AG04449 (cell line): ENCODE measurements around the gene ARF5.

Source experiments
- CTCF ChIA-PET: fragments of 350-600 bp; formaldehyde crosslinking; extraction: SDS; loops from one replicate; lab custom pipeline; 2021; ENCODE audit warnings: antibody characterized with exemption; lab: Yijun Ruan, JAX
- POLR2A ChIA-PET: fragments of 400-600, 350-600 bp; formaldehyde crosslinking; extraction: SDS; loops from one replicate; lab custom pipeline; 2020; ENCODE audit warnings: antibody characterized with exemption, inconsistent platforms; lab: Yijun Ruan, JAX
- DNase-seq: peaks from one replicate; pipeline ENCODE4 v3.0.0-alpha.2; 2010; ENCODE audit warnings: low read depth, low spot score
- H3K4me3 ChIP-seq: 2 replicates; pipeline ENCODE4 v1.5.1; 2011; ENCODE audit warnings: low read depth, mild to moderate bottlenecking, control low read depth, low read length
- TF ChIP-seq, protein P1 (sequence below): IDR thresholded peaks from one replicate; pipeline ENCODE4 v1.5.1; 2011; ENCODE audit warnings: mild to moderate bottlenecking, moderate library complexity, low read length, control low read depth, inconsistent platforms; ENCODE audit not compliant: insufficient read depth; ENCODE audit errors: missing control alignments

The ARF5 gene

DNA sequence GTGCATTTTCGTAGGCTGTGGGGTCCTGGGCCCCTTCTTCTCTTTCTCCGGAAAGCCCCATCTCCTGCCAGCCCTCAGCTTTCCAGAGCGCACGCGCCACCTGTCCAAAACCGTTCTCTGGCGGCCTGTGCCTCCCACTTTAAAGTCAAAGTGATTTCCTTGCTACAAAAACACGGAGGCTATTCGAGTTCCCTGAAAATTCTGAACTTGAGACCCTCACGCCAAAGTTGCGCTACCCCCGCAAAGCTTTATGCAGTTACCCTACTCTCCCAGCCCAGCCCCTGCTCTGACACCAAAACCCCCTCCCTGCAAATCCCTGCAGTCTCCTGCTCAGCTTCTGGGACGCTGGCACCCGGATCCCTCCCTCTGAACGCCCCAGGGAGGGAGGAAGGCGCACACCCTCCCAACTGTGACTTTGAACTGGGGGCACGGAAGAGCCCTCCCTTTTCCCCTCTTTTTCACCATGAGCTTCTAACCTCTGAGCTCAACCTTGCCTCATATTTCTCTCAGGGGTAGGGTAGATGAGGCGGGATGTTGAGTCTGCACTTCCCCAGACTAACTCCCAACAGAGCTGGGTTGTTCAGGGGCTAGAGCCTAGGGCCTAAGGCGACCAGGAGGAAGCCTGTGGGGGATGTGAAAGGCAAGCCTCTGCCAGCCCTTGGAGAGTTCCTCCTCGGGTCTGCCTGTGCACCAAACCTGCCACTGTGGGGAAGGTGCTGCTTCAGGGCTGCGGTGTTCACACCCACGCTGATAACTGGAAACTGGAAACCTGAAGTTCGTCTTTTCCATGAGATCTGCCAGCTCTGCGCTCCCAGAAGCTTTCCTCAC, 32.4 kb downstream of the ARF5 start:
- ChIA-PET CTCF (interaction anchor here (1.1 kb wide), 1 partner anchor 12 kb away, joined by 3 read pairs; no protein-coding TSS in a partner anchor), POLR2A (no interaction called here)
- no peak for DNase-seq
- H3K4me3 ChIP-seq, result no peak overlapping the region
- TF ChIP-seq, protein P1, sequence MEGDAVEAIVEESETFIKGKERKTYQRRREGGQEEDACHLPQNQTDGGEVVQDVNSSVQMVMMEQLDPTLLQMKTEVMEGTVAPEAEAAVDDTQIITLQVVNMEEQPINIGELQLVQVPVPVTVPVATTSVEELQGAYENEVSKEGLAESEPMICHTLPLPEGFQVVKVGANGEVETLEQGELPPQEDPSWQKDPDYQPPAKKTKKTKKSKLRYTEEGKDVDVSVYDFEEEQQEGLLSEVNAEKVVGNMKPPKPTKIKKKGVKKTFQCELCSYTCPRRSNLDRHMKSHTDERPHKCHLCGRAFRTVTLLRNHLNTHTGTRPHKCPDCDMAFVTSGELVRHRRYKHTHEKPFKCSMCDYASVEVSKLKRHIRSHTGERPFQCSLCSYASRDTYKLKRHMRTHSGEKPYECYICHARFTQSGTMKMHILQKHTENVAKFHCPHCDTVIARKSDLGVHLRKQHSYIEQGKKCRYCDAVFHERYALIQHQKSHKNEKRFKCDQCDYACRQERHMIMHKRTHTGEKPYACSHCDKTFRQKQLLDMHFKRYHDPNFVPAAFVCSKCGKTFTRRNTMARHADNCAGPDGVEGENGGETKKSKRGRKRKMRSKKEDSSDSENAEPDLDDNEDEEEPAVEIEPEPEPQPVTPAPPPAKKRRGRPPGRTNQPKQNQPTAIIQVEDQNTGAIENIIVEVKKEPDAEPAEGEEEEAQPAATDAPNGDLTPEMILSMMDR, result no peak

DNA sequence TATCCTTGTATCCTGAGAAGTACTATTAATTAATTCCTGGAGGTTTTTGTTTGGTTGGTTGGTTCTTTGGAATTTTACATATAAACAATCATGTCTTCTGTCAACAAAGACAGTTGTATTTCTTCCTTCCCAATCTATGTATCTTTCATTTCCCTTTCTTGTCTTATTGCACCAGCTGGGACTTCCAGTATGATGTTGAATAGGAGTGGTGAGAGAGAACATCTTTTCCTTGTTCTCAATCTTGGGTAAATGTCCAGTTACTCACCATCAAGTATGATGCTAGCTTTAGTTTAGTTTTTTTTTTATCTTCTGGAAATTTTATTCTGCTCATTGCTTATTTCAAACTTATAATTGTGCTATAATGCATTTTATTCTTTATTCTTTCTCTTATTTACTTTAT, 37.1 kb downstream of the ARF5 start:
- TF ChIP-seq, protein P1, result no peak
- DNase-seq, result no peak
- H3K4me3 ChIP-seq, result no peak overlapping the region
- CTCF ChIA-PET, result no interaction called here
- POLR2A ChIA-PET, result no interaction called here

DNA sequence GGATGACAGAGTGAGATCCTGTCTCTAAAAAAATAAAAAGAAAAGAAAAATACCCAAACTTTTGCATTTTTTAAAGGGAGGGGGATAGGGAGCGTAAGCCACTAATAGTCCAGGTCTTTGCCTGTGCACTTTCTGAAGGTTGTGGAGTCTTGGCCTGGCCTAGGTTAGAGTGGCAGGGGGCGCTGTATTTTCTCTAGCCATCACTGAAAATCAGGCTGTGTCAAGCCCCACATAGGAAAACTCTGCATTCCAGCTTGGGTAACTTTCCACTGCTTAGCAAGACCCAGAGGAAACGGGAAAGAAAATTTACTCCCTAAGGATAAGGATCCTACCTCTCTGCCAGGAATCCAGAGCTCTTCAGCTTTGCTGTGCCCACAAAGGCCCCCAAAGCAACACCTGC, 40.2 kb downstream of the ARF5 start:
- TF ChIP-seq, protein P1, result no peak
- H3K4me3 ChIP-seq, result no peak overlapping the region
- CTCF ChIA-PET, result interaction anchor here (0.9 to 1.3 kb wide), 4 partner anchors 9 to 281 kb away, joined by 3 to 4 read pairs (median 3); no protein-coding TSS in a partner anchor
- POLR2A ChIA-PET, result no interaction called here
- no peak for DNase-seq

DNA sequence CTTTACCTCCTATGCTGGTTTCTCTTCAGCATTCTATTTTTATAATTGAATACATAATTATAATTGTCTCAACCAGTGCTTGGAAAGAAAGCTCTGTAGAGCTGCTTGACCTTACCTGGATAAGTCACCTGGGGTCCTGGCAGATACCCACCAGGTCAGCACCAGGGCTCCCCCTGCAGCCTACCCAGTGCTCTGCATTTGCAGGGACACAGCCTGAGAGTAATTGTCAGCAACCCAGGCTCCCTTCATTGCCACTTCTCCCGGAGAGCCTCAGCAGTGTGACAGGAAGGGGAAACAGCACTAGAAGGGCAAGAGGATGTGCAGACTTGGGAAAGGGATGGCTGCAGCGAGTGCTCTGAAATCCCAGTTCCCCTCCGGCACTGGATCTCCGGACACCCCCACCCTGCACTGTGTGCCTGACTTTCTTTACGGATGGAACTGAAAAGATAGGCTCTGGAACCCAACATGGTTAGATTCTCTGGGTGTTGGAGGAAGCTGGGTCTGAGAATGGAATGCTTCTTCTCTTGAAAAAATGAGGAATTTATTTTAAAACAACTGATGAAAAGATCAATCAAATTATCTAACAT, 41.1 kb downstream of the ARF5 start:
- ChIA-PET CTCF (interaction anchor here (0.9 to 1.3 kb wide), 5 partner anchors 10 to 282 kb away, joined by 3 to 4 read pairs (median 3); no protein-coding TSS in a partner anchor), POLR2A (interaction anchor here (0.6 kb wide), 1 partner anchor 22 kb away, joined by 4 read pairs; no protein-coding TSS in a partner anchor)
- TF ChIP-seq, protein P1, result peak; percentile 39
- H3K4me3 ChIP-seq, result no peak overlapping the region
- no peak for DNase-seq

DNA sequence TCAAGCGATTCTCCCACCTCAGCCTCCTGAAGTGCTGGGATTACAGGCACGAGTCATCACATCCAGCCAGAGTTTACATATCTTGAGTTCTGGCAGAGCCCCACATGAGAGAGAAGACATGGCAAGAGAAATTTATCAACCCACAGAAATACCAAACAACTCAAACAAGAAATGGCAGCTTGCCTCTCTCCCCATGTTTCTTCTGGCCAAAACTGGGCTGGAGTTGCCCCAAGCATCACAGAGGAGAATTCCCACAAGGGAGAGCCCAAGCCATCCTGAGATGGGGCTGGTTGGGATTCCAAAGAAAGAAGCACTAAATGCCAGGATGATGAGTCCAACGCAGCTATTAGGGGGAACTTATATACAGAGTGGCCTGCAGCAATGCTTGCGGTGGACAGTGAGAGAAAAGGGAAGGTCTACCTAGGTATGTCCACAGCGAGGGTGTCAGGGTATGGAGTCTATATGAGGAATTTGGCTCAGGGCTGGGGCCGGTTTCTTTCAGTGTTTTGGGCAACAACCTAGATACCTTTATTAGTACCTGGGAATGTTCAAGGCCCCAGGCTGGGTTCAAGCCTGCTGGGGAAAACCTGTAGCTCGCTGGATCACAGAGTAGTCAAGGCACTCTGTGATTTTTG, 44.2 kb downstream of the ARF5 start:
- CTCF ChIA-PET, result interaction anchor here (0.9 to 1.5 kb wide), 2 partner anchors 11 to 17 kb away, joined by 3 read pairs; no protein-coding TSS in a partner anchor
- POLR2A ChIA-PET, result interaction anchor here (1.4 to 1.7 kb wide), 2 partner anchors 9 to 47 kb away, joined by 6 read pairs; partner anchors contain the start of gene GCC1
- H3K4me3 ChIP-seq, result no peak overlapping the region
- TF ChIP-seq, protein P1, result no peak
- peak; percentile 92 for DNase-seq
